Ramos (cell line): Measurements from ENCODE around the gene TMEM174.

Experiments used
- in situ Hi-C: fragments of 300-500 bp; cut with MboI; formaldehyde crosslinking; loops from one replicate; pipeline ENCODE4 v1.14.3; 2022; ENCODE audit warnings: low sequenced_read_pairs; ENCODE audit not compliant: unreplicated experiment

Gene TMEM174

DNA sequence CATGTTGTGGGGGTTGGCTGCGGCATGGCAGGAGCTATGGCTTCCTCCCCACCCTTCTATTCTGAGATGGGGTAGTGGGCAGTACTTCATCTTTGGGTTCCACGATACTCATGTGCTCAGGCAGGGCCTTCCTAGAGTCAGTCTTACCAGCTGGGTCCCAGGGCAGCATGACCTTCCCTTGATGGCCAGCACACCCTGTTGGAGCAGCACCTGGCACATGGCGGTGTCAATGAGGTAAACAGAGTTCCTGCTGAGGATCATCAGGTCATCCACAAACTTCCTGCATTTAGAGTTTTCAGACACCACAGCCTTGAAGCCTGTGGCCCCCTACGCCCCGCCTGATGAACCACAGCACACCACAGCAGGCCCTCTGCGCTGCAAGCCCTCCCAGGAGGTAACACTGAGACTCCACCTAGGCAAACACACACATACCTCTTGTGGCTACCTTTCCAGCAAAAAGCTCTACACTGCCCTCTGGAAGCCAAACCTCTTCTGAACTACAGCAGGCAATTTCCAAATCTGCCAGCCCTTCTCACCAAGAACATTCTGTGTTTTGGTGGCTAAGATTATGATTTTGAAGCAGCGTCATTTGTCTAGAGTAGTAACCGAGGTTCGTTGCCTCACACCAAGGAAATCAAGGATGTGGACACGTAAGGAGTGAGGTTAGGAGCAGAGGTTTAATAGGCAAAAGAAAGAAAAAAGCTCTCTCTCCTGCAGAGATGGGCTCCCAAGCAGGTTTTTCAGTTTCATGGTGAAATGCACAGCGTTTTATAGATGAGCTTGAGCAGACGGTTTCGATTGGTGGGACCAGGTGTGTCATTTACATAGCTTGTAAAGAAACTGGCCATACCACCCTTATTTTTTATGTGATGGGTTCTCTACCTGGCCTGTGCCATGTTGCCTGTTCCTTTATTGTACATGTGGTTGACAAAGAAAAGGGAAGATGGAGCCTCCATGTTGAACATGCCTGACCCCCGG lies 20.3 kb upstream of the TMEM174 start:
- in situ Hi-C loops, result no loop called here

DNA sequence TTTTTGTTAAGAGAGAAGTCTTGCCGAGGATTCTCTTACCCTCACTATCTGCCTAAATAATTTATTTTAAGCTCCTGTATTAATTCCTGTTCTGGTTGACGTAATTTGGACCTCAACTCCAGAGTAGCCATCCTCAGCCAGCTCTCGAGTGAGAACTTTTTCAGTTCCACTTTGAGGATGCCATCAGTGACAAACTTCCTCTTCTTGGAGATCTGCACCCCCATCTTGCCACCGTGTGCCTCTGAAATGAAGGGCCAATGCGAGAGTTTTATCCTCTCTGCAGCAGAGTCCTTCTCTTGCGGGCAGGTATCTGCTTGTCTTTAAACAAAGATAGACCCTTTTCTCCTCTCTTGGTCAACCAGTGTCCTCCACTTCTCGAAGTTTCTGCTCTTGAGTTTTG lies 19.5 kb upstream of the TMEM174 start:
- in situ Hi-C loops, result no loop called here

DNA sequence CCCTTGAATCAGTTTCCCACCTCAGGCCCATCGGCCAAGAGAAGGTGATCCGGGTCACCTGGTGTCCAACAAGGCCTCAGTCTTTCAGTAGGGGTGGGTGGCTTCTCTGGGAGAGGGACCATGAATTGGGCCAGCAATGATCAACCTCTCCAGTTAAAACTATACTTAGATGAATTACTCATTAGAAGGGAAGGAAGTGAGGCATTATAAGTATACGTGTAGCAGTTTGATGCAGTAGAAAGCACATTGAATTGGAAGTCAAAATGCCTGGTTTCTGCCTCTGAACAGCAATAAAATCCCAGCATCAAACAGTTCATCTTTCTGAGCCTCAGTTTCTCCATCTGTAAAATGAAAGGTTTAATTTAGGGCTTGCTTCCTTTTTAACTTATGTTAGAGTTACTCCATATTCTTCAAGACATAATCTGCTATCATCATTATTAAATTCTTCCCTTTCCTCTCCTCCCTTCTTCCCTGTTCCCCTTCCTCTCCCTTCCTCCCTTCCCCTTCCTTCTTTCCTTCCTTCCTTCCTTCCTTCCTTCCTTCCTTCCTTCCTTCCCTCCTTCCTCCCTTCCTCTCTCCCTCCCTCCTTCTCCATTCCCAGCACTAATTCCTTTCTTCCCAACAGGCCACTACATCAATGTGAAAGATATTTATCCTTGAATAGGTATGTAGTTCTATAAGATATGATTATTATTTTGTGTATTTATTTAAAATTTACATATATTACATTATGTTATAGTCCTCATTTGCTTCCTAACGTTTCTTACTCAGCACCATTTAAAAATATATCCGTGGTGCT lies 18.6 kb upstream of the TMEM174 start:
- in situ Hi-C loops, result no loop called here

DNA sequence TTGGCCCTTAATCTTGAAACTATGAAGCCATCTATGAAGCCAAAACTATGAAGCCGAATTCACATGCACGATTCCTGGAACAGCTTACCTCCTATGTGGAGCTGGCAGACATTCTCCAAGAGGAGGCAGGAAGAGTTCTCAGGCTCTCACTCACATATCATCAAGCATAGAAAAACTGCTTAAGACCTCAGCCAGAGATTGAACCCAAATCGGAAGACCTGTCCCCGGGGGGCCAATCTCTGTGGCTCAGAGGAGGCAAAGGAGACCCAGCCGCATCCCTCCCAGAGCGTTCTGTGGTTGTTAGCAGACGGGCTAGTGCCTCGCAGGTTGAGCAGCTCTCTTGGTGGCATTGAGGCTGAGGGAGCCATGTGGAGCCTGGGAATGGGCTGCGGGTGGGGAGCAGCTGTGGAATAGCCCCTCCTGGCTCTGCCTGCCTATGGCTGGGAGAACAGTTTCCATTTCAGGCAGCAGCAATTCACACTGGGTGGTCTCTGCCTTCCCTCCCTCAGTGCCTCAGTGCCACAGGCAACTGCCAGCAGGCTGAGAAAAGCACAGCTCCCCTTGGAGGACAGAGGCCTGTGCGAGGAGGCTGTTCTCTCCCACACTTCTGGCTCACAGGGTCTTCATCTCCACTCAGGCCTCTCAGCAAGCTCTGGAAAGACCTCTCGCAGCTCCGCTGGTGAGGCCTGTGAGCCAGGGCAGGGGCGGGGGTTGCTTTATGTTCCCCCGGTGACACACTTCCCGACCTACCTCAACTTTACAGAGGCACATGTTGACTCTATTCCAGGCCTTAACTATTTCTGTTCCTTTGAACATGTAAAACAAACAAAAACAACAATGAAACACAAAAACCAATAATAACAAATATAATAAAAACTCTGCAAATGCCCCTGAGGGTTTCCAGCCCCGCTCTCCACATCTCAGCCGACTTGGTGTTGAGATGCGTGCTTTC lies 17.4 kb upstream of the TMEM174 start:
- in situ Hi-C loops, result no loop called here

DNA sequence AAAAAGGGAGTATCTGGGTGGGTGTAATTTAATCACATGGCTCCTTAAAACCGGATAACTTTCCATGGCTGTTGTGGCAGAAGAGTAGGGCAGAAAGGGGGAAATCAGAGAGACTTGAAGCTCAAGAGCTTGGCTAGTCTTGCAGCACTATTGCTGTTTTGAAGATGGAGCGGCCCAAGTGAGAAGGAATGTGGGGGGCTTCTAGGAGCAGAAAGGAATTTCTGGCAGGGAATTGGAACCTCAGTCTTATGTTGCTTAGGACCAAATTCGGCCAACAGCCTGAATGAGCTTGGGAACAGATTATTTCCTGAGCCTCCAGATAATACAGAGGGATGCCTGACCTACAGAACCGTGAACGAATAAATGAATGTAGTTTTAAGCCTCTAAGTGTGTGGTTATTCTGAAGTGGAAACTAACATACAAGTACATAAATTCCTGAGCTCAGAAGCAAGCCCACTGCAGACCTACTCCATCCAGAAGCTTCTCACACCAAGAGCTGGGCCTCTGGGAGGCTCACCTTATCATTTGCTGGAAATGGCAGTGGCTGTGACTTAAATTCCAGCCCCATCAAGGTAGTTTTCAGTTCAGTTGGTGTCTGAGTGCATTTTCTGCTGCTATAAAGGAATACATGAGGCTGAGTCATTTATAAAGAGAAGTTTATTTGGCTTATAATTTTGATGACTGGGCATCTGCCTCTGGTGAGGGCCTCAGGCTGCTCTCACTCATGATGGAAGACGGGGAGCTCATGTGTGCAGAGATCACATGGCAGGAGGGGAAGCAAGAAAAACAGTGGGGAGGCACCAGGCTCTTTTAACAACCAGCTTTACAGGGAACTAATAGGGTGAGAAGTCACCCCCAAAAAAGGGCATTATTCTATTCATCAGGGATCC lies 15.3 kb upstream of the TMEM174 start:
- in situ Hi-C loops, result no loop called here

DNA sequence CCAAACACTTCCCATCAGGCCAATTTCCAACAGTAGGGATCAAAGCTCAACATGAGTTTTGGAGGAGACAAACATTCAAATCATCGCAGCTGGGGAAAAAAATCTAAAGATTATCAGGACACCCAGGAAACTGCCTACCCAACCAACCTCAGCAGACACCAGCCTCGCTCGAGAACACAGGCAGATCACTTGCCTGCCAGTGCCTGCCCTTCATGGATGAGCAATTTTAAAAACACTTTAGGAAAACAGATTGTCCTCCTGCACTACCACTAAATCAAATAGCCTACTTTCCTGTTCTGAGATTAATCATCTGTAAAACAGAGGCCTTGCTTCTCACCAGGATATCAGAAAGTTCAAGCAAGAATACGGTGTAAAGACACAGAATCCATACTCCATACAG lies 14.7 kb upstream of the TMEM174 start:
- in situ Hi-C loops, result no loop called here

DNA sequence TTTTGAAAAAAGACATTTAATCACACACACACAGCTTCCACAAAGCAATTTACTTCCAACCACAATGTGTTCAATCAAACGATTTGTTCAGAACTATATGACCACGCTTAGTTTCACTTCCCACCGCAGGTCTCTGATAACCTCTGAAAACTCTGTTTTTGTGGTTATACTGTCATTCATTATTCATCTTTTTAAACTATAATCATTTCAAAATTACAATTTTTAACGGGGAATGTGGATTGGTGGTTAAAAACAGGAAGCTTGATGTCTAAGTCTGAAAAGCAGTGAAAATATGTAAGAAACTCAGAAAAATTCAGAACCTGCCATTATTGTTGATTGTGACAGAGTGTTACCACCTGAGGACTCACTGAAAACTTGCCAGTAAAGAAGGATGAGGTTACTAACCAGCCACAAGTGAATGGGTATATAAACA lies 12.7 kb upstream of the TMEM174 start:
- in situ Hi-C loops, result no loop called here

DNA sequence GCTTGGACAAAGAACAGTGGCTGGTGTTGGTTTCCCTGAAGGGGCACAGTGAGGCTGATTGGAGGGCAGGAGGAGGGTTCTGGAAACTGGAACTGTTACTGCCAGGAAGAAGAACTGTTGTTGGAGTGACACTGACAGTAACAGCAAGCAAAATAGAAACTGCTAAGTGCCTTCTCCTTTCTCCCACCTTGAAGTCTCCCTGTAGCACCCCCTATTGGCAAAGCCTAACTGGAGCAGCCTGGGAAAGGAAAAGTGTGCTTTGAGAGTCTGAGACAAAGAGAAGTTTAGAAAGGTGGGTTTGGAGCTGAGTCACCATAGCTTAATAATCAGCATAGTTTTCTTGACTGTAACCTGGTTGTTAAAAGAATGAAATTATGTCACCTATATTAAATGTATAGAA lies 2.5 kb upstream of the TMEM174 start:
- in situ Hi-C loops, result no loop called here

DNA sequence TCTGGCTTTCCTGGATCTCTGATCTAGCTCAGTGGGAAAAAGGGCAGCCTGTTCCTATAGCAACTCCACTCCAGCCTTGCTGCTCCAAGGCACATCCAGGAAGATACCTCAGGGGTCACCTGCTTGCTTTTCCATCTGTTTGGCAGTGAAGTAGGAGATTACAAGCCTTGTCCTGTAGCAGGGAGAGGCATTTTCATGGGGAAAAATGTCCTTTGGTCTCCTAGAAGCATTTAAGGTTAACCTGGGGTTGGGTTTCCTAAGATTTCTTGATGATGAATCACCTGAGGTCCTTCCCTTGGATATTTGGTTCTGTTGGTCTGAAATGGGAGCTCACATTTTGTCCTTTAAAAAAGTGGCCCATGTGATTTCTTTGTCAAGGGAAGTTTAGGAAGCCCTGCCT lies 1.5 kb upstream of the TMEM174 start:
- in situ Hi-C loops, result no loop called here

DNA sequence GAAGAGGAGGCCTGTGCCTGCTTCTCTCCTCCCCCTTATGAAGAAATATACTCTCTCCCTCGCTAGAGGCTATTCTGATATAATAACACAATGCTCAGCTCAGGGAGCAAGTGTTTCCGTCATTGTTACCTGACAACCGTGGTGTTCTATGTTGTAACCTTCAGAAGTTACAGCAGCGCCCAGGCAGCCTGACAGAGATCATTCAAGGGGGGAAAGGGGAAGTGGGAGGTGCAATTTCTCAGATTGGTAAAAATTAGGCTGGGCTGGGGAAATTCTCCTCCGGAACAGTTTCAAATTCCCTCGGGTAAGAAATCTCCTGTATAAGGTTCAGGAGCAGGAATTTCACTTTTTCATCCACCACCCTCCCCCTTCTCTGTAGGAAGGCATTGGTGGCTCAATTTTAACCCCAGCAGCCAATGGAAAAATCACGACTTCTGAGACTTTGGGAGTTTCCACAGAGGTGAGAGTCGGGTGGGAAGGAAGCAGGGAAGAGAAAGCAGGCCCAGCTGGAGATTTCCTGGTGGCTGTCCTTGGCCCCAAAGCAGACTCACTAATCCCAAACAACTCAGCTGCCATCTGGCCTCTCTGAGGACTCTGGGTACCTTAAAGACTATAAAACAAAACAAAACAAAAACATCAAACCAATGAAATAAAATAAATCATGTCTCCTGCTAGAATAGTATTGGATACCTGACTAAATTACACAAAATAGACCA lies 1.3 kb downstream of the TMEM174 start:
- in situ Hi-C loops, result no loop called here

DNA sequence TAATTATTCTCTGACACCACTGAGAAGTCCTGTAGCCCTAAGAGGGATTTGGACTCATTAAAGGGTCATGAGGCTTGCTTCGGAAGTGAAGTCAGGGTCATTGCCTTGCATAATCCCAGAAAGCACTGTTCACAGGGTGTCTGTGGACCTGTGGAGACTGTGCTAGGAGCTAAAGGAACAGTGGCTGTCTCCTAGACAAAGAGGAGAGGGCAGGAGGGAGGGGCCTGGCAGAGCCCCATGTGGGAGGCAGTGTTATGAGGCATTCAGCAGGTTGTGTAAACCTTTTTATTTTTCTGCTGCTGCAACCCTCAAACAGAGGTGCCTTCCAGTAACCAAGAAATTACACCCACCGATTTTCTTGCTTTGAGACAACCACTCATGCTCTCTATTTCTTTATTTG lies 3.3 kb downstream of the TMEM174 start:
- in situ Hi-C loops, result no loop called here

DNA sequence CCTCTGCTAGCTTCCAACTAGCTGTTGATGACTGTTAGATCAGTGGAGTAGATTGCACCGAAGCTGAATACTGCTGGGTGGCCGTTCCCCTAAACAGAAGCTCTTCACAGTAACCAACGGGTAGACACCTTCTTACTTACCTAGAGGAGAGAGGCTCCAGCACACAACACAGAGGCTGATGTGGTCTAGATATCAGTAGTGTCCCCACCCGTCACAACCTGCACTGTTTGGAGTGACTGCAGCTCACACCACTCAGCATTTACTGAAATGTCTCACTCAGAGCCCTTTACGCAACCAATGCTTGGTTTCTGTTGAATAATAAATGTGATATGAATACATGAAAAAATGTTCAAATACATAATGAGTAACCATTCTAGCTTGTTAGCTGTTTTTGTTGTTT lies 5.3 kb downstream of the TMEM174 start:
- in situ Hi-C loops, result no loop called here

DNA sequence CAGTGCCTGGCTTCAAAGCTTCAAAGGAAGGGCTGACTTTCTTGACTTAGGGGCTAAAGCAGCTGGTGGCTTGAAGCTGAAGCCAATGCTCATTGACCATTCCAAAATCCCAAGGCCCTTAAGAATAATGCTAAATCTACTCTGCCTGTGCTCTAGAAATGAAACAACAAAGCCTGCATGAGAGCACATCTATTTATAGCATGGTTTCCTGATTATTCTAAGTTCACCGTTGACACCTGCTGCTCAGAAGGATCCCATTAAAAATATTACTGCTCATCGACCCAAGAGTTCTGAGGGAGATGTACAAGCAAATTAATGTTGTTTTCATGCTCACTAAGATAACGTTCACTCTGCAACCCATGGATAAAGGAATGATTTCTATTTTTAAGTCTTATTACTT lies 6.7 kb downstream of the TMEM174 start:
- in situ Hi-C loops, result no loop called here

DNA sequence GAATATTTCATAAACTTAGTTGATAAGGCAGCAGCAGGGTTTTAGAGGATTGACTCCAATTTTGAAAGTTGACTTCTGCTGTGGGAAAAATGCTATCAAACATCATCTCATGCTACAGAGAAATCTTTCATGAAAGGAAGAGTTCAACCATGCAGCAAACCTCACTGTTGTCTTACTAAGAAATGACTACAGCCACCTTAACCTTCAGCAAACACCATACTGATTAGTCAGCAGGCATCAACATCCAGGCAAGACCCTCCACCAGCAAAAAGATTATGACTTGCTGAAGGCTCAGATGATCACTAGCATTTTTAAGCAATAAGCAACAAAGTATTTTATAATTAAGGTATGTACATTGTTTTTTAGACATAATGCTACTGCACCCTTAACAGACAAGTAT lies 7.6 kb downstream of the TMEM174 start:
- in situ Hi-C loops, result no loop called here

DNA sequence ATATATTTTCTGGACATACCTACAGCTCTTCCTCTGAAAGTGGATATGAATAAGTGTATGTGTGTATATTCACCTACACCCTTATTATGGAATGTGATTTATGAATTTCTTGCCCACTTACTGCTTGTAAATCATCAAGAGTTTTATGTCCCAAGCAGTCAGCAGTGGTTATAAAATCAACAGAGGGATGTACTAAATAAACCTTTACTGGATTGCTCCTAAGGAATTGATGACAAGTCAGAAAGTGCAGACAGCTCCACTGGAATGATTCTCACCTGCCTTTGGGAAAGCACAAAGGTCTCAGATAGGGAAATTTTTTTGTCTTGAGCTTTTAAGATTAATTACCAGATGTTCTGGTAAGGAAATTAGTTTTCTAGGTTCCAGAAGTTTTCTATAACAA lies 9.3 kb downstream of the TMEM174 start:
- in situ Hi-C loops, result no loop called here

DNA sequence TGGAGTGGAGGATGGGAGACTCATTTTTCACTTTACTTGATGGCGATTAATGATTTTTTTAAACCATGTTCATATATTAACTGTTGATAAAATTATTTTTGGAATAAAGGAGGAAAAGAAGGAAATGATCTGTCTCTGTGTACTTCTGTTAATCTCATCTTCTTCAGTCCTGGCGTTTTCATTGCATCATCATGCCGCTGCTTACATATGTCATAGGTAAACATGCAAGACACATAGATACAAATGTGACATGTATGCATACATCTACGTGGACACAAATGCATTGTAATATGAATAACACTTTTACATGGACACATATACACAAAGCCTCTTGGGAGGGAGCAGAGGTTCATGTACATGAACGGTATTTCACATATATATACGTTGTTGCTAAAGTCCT lies 10.0 kb downstream of the TMEM174 start:
- in situ Hi-C loops, result no loop called here

DNA sequence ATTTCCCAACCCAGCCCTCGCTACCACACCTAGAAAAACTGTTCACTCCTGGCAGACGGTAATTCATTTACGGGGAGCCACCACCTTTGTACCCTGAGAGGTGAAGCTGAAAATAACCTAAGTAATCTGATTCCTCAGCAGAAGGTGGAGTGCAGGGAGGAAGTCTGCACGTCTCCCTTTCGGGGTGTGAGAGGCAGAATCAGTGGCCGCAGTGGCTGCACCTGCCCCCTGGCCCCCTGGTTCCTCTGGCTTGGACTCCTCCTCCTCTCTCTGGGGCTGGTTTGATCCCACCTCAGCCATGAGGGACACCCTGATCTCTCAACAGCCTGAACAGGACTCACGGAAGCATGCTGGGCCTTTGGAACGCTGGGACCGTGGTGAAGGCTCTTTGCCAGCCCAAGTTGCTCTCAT lies 10.5 kb downstream of the TMEM174 start:
- in situ Hi-C loops, result no loop called here

DNA sequence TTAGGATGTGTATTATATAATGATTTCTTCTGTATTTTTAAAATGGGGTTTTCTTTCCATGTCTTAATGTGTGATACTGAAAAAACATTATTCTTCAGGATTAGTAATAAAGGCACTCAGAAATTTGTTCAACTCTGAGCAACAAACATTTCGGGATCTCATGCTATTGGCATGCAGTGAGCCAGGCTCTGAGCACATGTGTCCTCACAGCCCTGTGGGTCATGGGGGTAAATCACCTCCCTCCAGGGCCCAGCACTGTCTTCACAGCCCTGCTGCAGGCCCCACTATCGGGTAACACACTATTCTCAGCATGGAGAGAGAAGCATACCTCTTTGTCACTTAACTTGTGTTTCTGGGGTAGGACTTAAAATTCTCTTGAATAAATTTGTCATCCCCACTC lies 14.0 kb downstream of the TMEM174 start:
- in situ Hi-C loops, result no loop called here
